HG03432 (cell line): ENCODE results near the gene NEURL3.
"Not testable (repeated sequence)": the region's sequence is repeated elsewhere in the genome, so short reads cannot be mapped to it uniquely, and the experiment has no call there.

Experiments used
- ATAC-seq: cut with Tn5 transposase; IDR thresholded peaks from one replicate; pipeline ENCODE4 v1.9.1; 2021; ENCODE audit warnings: mild to moderate bottlenecking, moderate library complexity; ENCODE audit not compliant: unreplicated experiment

Gene NEURL3

GRCh38 chr2:96505231-96505889 is at the start of gene NEURL3:
Gene NEURL3, minus strand, starts transcription at chr2:96505357. Its CDS starts 71 bp downstream, at chr2:96505286.
- no peak for ATAC-seq

GRCh38 chr2:96554293-96555145 is 49.4 kb upstream of the NEURL3 start:
- no peak for ATAC-seq

- not testable (repeated sequence) for ATAC-seq
Observed at GRCh38 chr2:96553957-96554292, 48.8 kb upstream of the NEURL3 start.

- no peak for ATAC-seq
Observed at GRCh38 chr2:96553176-96553956, 48.2 kb upstream of the NEURL3 start.

- no peak for ATAC-seq
Observed at GRCh38 chr2:96552315-96553175, 47.4 kb upstream of the NEURL3 start.

- no peak for ATAC-seq
Observed at GRCh38 chr2:96551605-96552314, 46.6 kb upstream of the NEURL3 start.

- ATAC-seq: no peak
Observed at GRCh38 chr2:96550787-96551604, 45.8 kb upstream of the NEURL3 start.

GRCh38 chr2:96549967-96550786 is 45.0 kb upstream of the NEURL3 start:
- no peak for ATAC-seq

- ATAC-seq: no peak
Observed at GRCh38 chr2:96549466-96549785, 44.3 kb upstream of the NEURL3 start.

- ATAC-seq: no peak
Observed at GRCh38 chr2:96548558-96549465, 43.7 kb upstream of the NEURL3 start.

- ATAC-seq: no peak
Observed at GRCh38 chr2:96547731-96548171, 42.6 kb upstream of the NEURL3 start.

- no peak for ATAC-seq
Observed at GRCh38 chr2:96547203-96547641, 42.1 kb upstream of the NEURL3 start.

- no peak for ATAC-seq
Observed at GRCh38 chr2:96546797-96547196, 41.6 kb upstream of the NEURL3 start.

- no peak for ATAC-seq
Observed at GRCh38 chr2:96546321-96546720, 41.2 kb upstream of the NEURL3 start.

GRCh38 chr2:96542357-96542977 is 37.3 kb upstream of the NEURL3 start:
- no peak for ATAC-seq

GRCh38 chr2:96541398-96542152 is 36.4 kb upstream of the NEURL3 start:
- no peak for ATAC-seq
